ENCODE measurements around the gene HOXC6. TPM values are rescaled to one million over a fixed set of nuclear protein-coding genes. Genes with fewer than 3 reads are reported as not detected.

The HOXC6 gene
- total and polyA plus RNA-seq, 9 of the 15 experiments (the other 6 are each of a cell fraction or from before 2014, with no cell fraction given) = 0.06 to 4.0 (median 1.4) TPM

DNA sequence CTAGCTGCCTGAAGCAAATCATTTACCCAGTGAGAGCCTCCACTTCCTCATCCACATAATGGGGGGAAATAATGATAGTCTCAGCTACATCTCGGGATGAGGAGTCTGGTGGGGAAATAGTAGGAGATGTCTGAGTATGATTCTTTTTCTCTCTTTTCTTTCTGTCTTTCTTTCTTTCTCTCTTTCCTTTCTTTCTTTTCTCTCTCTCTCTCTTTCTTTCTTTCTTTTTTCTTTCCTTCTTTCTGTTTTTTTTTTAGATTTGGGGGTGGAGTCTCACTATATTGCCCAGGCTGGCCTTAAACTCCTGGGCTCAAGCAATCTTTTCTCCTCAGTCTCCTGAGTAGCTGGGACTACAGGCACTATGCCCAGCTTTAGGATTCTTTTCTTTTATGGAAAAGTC lies 38.2 kb downstream of the HOXC6 start:
- Histone ChIP-seq H3K4me1 (replicated peaks in 1 of 2; ENCODE audit: control insufficient read depth in 2 of 2, insufficient read depth in 2 of 2, low read length in 2 of 2) (no peaks in the 10 kb centered on the region), H3K27ac (ENCODE audit: extremely low read depth, low read depth, low read length) (no peak overlapping the region), H4K20me1 (replicated peaks; ENCODE audit: control insufficient read depth, insufficient read depth, low read length) (no peaks in the 10 kb centered on the region; the same call in 1 of the 2 replicates), H3K79me2 (ENCODE audit: control insufficient read depth, insufficient read depth, low read length) (no peaks in the 10 kb centered on the region), H3K9ac (ENCODE audit: insufficient read depth in 1 of 2, low read depth in 2 of 2, low read length in 2 of 2) (no peak overlapping the region), H3K27me3 (ENCODE audit: control insufficient read depth in 2 of 2, insufficient read depth in 2 of 2, low read length in 2 of 2) (peaks cover 8 to 14% of the 10 kb centered on the region in 2 experiments), H3K9me3 (replicated peaks; ENCODE audit: control insufficient read depth, insufficient read depth, low read depth, low read length) (no peaks in the 10 kb centered on the region), H3K9me1 (ENCODE audit: control insufficient read depth, insufficient read depth, low read length) (no peaks in the 10 kb centered on the region), H3K36me3 (ENCODE audit: control insufficient read depth, insufficient read depth, low read length) (no peaks in the 10 kb centered on the region), H3K4me2 (ENCODE audit: insufficient read depth, low read length) (no peak overlapping the region), H2AFZ (ENCODE audit: low read depth, low read length) (no peak overlapping the region), H3K4me3 (no peak overlapping the region)
- DNase-seq (ENCODE audit: extremely low read depth in 1 of 4, low spot score in 3 of 4) (no peak), ATAC-seq (no peak), FAIRE-seq (no peak)
- 9% methylated on average over 1 of the region's 1 CpG for WGBS (ENCODE audit: insufficient coverage, low coverage, missing lambda C conversion rate)
- CTCF ChIA-PET (ENCODE audit: low intra/inter-chr PET ratio) = interaction anchor here (0.6 kb wide), 1 partner anchor 63 kb away, joined by 5 read pairs; no protein-coding TSS in a partner anchor
- in situ Hi-C loops (cut with MboI) = no loop called here
- intact Hi-C loops (cut with micrococcal nuclease) = no loop called here
- TF ChIP-seq, protein P1, sequence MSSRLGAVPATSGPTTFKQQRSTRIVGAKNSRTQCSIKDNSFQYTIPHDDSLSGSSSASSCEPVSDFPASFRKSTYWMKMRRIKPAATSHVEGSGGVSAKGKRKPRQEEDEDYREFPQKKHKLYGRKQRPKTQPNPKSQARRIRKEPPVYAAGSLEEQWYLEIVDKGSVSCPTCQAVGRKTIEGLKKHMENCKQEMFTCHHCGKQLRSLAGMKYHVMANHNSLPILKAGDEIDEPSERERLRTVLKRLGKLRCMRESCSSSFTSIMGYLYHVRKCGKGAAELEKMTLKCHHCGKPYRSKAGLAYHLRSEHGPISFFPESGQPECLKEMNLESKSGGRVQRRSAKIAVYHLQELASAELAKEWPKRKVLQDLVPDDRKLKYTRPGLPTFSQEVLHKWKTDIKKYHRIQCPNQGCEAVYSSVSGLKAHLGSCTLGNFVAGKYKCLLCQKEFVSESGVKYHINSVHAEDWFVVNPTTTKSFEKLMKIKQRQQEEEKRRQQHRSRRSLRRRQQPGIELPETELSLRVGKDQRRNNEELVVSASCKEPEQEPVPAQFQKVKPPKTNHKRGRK (tag; IDR thresholded peaks at IDR 0.05) = peak; percentile 28; the same call in 1 of the 2 replicates
- TF ChIP-seq YY1 (IDR thresholded peaks at IDR 0.05; ENCODE audit: borderline replicate concordance in 1 of 3, control insufficient read depth in 1 of 3, extremely low read depth in 1 of 3, insufficient read depth in 3 of 3, insufficient read length in 1 of 3, insufficient replicate concordance in 2 of 3, low read depth in 1 of 3, low read length in 2 of 3) (no peak), RBM25 (IDR thresholded peaks at IDR 0.05; ENCODE audit: low read depth, low read length, severe bottlenecking) (peak; percentile 50), DACH1 (IDR thresholded peaks at IDR 0.05; ENCODE audit: partially characterized antibody) (no peak), ZBTB5 (IDR thresholded peaks at IDR 0.05) (no peak), PHF8 (IDR thresholded peaks at IDR 0.05; ENCODE audit: borderline replicate concordance, low read length) (no peak), FOXP4 (CRISPR knock-in tag; IDR thresholded peaks at IDR 0.05; ENCODE audit: borderline replicate concordance) (no peak)
- POLR2A ChIA-PET = no interaction called here
- BruUV-seq (replicated peaks) = no TSS peak
